GM21360 (cell line): ENCODE measurements around the gene PRG3.
A peak's percentile ranks its signal among the peaks of the same experiment; 100 is the strongest.
"Not testable (repeated sequence)": the region's sequence is repeated elsewhere in the genome, so short reads cannot be mapped to it uniquely, and the experiment has no call there.

Experiments used
- ATAC-seq: cut with Tn5 transposase; IDR thresholded peaks from one replicate; pipeline ENCODE4 v1.9.1; 2021; ENCODE audit warnings: mild to moderate bottlenecking, moderate library complexity; ENCODE audit not compliant: unreplicated experiment

Gene PRG3

DNA sequence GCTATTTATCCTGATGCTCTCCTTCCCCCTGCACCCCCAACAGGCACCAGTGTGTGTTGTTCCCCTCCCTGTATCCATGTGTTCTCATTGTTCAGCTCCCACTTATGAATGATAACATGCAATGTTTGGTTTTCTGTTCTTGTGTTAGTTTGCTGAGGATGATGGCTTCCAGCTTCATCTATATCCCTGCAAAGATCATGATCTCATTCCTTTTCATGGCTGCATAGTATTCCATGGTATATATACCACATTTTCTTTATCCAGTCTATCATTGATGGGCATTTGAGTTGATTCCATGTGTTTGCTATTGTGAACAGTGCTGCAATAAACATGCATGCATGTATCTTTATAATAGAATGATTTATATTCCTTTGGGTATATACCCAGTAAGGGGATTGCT, 19.5 kb downstream of the PRG3 start:
- ATAC-seq, result not testable (repeated sequence)

DNA sequence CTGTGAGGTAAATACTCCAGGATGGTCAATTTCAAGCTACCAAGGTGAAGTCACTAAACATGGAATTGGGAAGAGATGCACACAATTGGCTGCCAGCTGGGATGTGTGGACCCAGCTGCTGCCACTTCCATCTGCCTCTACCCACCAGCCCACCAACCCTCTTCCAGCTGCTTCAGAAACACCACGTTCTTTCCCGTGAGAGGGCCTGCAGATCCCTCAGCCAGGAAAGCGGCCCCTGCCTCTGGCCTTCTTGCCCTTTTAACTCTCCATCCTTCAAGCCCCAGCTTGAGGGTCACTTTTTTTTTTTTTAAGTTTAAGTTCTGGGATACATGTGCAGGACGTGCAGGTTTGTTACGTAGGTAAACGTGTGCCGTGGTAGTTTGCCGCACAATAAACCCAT, 20.0 kb downstream of the PRG3 start:
- ATAC-seq, result no peak

DNA sequence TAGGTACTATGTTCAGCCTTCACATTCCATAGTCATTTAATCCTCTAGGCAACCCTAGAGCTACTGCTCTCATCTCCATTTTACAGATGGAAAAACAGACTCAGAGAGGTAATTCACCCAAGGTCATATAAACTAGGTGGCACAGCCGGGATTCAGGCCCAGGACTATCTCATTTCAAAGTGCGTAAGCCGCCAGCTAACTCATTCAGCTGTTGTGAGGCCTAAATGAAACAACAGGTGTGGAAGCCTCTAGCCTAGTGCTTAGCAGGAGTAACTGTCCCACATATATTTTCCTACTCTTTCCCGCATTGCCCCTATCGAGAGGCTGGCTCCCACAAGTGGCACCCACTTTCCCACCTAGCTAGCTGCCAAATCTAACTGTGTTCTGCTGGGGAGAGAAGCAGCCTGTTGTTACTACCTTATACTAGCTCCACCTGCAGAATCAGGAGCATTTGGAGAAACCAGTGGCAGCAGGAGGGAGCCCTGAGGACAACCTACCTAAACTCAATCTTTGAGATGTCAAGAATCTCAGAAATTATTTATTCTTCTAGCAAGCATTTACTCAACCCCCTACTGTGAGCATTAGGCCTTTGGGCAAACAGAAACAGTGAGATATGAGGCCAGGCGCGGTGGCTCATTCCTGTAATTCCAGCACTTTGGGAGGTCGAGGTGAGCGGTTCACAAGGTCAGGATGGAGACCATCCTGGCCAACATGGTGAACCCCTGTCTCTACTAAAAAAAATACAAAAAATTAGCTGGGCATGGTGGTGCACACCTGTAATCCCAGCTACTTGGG, 20.9 kb downstream of the PRG3 start:
- no peak for ATAC-seq

GRCh38 chr11:57359396-57359795, 21.6 kb downstream of the PRG3 start:
- no peak for ATAC-seq

DNA sequence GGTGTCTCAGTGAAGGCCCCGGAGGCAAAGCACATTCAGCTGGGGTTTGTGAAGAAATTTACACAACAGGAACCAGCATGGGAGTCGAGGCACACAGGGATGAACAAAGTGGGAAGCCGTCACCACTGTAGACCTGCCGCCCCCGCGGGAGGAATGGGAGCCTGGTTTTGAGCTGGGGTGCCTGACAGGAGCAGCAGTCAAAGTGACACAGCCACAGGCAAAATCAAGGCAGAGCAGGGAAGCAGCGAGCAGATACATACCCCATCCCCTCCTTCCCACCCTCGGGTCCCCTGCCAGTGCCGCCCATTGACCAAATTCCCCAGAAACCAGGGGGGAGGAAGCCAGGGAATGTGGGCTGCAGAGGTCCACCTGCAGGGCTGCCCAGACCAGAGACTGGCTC, 22.0 kb downstream of the PRG3 start:
- no peak for ATAC-seq

DNA sequence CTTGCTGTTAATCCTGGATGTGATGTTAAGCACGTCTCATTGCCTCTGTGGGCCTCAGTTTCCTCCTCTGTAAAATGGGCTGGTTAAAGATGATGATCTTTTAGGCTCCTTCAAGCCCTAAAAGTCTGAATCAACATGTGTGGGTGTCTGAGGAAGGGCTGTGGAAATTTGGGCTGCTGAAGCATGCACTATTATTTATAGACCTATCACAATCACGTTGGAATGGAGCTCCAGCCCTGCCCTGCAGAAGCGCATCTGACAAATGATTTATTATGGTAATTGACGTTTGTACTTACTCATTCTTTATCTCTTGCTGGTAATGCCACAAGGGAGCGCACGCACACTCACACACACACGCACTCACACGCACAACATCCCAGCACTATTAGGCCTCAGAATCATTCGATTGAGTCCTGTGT, 22.4 kb downstream of the PRG3 start:
- no peak for ATAC-seq

- ATAC-seq, result no peak
Measured at GRCh38 chr11:57357856-57358255, 23.1 kb downstream of the PRG3 start.

- ATAC-seq, result no peak
Measured at GRCh38 chr11:57357310-57357709, 23.6 kb downstream of the PRG3 start.

- ATAC-seq, result no peak
Measured at GRCh38 chr11:57356268-57356667, 24.7 kb downstream of the PRG3 start.

- no peak for ATAC-seq
Measured at GRCh38 chr11:57354699-57355098, 26.3 kb downstream of the PRG3 start.

DNA sequence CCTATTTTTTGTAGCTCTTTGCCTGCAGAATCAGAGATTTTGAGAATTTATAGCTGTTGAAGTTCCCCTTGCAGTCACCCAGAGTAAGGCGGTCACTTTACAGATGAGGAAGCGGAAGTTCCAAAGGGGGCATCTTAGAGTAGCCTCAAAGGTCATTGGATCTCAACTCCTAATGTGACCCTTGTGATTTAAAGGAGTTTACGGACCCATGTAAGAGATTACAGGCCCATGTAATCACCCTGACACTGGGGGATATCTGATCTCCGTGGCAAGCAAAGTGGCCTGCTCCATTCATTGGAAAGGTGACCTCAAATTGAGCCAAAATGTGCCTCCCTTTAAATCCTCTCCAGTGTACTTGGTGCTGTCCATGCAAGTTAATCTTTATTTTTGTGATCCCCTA, 27.1 kb downstream of the PRG3 start:
- ATAC-seq, result no peak

DNA sequence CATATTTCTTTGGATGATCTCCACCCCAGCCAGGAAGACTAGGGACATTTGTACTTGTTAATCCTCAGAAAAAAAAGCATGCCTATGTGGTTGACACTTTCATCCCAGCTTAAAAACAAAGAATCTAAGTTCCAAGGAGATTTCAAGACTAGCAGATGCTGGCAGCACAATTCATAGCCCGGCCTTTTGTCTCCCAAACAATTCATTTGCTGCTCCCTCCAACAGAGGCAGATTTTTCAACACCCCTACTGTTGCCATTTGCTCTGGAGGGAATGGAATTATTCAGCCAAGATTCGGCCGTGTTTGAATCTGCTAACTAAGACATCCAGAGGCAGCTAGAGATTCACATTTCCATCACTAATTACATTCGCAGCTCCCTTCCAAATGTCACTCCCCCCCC, 27.5 kb downstream of the PRG3 start:
- no peak for ATAC-seq

DNA sequence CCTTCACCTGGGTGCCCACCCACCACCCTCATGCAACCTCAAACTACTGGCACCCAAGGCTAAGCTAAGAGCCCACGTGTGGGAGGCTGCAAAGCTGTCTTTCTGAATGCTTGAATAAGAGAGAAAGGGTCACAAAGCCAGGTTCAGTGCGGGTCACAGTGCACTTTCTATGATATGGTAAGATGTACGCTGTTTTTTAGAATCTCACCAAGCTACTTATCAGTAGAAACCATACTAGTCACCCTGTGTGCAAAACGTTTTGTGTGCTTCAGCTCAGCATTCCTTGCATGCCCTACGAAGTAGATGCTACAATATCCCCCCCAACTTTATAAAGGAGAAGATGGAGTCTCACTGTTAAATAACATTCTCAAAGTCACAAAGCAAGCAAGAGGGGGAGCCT, 27.9 kb downstream of the PRG3 start:
- ATAC-seq, result no peak

DNA sequence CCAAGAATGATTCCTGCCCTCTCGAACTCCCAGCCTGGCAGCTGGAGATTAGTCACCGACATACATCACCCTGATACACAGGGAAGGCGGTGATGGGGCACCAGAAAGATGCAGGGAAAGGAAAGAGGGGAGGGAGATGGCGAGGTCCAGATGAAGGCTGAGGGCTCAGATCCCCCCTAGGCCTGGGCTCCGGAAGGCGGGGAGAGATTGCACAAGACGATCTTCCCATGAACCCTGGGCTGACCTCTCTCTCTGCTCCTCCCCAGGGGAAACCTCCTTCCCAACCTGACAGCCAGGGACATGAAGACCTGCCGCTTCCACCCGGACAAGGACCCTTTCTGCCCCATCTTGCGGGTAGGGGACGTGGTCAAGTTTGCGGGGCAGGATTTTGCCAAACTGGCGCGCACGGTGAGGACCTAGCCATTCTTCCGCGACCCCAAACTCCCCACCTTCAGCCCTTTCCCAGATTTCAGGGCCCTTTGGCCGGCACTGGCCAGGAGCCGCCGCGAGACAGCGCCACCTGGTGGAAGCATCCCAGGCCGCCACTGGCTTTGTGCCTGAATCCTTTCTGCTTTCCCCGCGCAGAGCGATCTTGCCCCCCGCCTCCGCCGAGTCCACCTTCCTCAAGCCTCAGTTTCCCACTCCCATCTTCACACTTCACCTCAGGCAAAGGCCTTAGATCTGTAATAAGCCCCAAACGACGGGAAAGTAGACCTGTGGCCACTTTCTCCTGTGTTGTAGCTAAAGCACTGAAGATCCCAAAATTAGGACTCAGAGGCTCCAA, 31.3 kb downstream of the PRG3 start:
- no peak for ATAC-seq

DNA sequence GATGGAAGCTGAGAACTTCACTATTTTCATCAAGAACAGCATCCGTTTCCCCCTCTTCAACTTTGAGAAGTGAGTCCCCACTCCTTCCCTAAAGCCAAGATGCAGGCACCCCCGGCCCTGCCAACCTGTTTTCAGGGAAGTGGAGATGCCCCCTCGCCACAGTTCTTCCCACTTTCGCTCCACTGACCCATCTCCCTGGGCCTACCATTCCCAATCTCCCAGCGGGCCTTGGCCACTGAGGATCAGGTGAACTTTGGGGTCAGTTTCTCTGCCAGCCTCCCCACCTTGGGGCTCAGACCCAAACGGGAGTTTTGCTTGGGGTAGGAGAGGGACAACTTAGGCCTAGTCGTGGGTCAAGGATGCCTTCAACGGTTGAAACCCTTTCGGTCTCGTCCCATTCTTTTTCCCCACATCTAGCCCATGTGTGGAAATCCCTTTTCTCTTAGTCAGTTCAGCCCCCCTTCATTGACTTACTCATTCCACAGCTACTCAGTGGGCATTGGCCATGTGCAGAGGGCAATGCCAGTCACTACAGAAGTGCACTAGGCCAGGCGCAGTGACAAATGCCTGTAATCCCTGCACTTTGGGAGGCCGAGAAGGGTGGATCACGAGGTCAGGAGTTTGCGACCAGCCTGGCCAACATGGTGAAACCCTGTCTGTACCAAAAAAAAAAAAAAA, 32.2 kb downstream of the PRG3 start:
- ATAC-seq, result no peak

DNA sequence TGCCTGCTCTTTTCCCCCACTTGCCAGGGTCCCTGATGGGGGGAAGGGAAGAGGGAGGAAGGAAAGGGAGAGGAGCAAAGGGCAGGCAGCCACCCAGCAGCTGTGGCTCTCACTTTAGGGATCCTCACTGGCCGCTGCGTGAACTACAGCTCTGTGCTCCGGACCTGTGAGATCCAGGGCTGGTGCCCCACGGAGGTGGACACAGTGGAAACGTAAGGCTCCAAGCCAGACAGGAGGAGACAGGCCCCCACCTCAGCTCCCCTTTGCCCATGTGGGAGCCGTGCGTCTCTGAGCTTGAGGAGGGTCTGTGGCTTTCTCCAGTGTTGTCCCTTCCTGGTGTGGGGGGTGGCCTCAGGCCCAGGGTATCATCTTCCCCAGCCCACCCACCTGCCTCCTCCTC, 32.9 kb downstream of the PRG3 start:
- no peak for ATAC-seq

- ATAC-seq, result no peak
Measured at GRCh38 chr11:57347336-57347735, 33.6 kb downstream of the PRG3 start.

GRCh38 chr11:57345555-57346211, 35.3 kb downstream of the PRG3 start:
- ATAC-seq, result peak; percentile 54

- ATAC-seq, result no peak
Measured at GRCh38 chr11:57344826-57345225, 36.1 kb downstream of the PRG3 start.

GRCh38 chr11:57343825-57344224, 37.1 kb downstream of the PRG3 start:
- no peak for ATAC-seq

- no peak for ATAC-seq
Measured at GRCh38 chr11:57342702-57343101, 38.2 kb downstream of the PRG3 start.
